Measurements from ENCODE around the gene CRYBA1.

DNA sequence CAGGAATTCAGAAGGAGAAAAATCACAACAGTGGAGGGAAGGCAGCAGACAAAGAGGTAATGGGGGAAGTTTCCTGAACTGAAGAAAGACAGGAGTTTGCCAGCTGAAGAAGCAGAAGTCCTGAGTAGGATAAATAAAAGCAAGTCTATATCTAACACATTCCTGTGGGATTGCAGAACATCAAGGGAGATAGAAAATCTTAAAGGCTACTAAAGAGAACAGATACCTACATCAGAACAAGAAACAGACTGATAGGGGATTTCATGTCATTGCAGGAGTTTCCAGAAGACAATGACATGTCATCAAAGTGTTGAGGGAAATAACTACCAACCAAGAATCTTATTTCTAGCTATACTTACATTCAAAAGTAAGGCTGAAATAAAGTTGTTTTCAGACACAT, 21.3 kb upstream of the CRYBA1 start:
- TF ChIP-seq POLR2A (IDR thresholded peaks at IDR 0.05; ENCODE audit: low read depth, low read length), result no peak
- no peak for TF ChIP-seq GATA2 (IDR thresholded peaks at IDR 0.05; ENCODE audit: insufficient read depth, insufficient read length, low read depth, low read length)
- TF ChIP-seq, protein P1, sequence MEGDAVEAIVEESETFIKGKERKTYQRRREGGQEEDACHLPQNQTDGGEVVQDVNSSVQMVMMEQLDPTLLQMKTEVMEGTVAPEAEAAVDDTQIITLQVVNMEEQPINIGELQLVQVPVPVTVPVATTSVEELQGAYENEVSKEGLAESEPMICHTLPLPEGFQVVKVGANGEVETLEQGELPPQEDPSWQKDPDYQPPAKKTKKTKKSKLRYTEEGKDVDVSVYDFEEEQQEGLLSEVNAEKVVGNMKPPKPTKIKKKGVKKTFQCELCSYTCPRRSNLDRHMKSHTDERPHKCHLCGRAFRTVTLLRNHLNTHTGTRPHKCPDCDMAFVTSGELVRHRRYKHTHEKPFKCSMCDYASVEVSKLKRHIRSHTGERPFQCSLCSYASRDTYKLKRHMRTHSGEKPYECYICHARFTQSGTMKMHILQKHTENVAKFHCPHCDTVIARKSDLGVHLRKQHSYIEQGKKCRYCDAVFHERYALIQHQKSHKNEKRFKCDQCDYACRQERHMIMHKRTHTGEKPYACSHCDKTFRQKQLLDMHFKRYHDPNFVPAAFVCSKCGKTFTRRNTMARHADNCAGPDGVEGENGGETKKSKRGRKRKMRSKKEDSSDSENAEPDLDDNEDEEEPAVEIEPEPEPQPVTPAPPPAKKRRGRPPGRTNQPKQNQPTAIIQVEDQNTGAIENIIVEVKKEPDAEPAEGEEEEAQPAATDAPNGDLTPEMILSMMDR (IDR thresholded peaks at IDR 0.05; ENCODE audit: extremely low read depth in 1 of 2, insufficient read depth in 1 of 2, low read depth in 1 of 2, low read length in 2 of 2), result no peak
- TF ChIP-seq, protein P2, sequence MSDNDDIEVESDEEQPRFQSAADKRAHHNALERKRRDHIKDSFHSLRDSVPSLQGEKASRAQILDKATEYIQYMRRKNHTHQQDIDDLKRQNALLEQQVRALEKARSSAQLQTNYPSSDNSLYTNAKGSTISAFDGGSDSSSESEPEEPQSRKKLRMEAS (IDR thresholded peaks at IDR 0.05; ENCODE audit: insufficient read depth, insufficient read length), result no peak
